Measurements from ENCODE around the gene ABCA2.

DNA sequence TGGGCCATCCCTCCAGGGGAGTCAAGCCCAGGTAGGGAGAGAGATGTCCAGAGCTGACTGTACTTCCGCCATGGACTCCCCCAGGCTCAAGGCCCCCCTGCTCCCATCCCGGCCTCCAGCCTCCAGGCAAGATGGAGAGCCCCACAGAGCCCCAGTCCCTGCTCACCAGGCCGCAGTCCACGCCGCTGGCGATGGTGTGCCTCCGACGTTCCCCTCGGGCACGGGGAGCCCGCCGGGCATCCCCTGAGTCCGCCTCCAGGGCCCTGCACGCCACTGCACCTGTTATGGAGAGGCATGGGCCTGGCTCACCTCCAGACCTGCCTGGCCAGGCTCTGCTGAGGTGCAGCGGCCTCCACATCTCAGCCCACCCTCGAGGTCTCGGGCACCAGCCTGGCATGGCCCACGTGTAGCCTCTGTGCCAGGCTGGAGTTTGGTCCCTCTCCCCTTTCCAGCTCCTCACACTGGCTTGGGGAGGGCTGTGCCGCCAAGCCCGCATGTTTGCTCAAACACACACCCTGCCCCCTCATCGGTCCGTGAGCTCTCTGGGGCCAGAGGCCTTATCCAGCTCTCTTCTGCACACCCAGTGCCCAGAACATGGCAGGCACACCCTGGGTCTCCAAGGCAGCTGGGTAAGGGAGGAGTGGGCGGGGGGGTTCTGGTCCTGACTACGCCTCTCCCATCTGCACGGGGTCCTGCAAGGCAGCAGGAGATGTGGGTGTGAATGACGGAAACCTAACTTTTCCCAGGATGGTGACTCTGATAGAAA, 38.2 kb upstream of the ABCA2 start:
- TF ChIP-seq, protein P1, sequence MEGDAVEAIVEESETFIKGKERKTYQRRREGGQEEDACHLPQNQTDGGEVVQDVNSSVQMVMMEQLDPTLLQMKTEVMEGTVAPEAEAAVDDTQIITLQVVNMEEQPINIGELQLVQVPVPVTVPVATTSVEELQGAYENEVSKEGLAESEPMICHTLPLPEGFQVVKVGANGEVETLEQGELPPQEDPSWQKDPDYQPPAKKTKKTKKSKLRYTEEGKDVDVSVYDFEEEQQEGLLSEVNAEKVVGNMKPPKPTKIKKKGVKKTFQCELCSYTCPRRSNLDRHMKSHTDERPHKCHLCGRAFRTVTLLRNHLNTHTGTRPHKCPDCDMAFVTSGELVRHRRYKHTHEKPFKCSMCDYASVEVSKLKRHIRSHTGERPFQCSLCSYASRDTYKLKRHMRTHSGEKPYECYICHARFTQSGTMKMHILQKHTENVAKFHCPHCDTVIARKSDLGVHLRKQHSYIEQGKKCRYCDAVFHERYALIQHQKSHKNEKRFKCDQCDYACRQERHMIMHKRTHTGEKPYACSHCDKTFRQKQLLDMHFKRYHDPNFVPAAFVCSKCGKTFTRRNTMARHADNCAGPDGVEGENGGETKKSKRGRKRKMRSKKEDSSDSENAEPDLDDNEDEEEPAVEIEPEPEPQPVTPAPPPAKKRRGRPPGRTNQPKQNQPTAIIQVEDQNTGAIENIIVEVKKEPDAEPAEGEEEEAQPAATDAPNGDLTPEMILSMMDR (IDR thresholded peaks at IDR 0.05), result no peak
- no peak for TF ChIP-seq POLR2A (IDR thresholded peaks at IDR 0.05)
